Gastroesophageal sphincter (tissue), 4 donors: ENCODE measurements around the gene MEGF11. TPM values are rescaled to one million over a fixed set of nuclear protein-coding genes. Genes with fewer than 3 reads are reported as not detected.
"Not testable (repeated sequence)": the region's sequence is repeated elsewhere in the genome, so short reads cannot be mapped to it uniquely, and the experiment has no call there.

Experiments used
- ATAC-seq: fragments of 150-250 bp; one replicate; pipeline ENCODE4 v1.9.1; 2016; ENCODE audit warnings: mild to moderate bottlenecking, moderate library complexity
- H3K27ac ChIP-seq, 4 donors: fragments of 200-600 bp; sonication (generic) in 3 of 4; 1 replicate in 3 of 4; 2 replicates in 1 of 4; pipeline ENCODE4 v1.5.1; 2016 to 2019
- H3K27me3 ChIP-seq: fragments of 200-600 bp; sonication (generic); one replicate; pipeline ENCODE4 v1.5.1; 2019
- H3K36me3 ChIP-seq, 2 donors: fragments of 200-600 bp; sonication (generic); one replicate each; pipeline ENCODE4 v1.5.1; 2019; ENCODE audit warnings: control low read depth in 1 of 2
- H3K4me1 ChIP-seq, 3 donors: fragments of 200-600 bp; sonication (generic); 1 replicate in 2 of 3; 2 replicates in 1 of 3; pipeline ENCODE4 v1.5.1; 2016 to 2019; ENCODE audit warnings: control low read depth in 2 of 3
- H3K4me3 ChIP-seq, 2 donors: fragments of 200-600 bp; sonication (generic); one replicate each; pipeline ENCODE4 v1.5.1; 2019; ENCODE audit warnings: mild to moderate bottlenecking in 1 of 2, moderate library complexity in 1 of 2
- H3K9me3 ChIP-seq, 3 donors: fragments of 200-600 bp; sonication (generic); one replicate each; pipeline ENCODE4 v1.5.1; 2017 to 2019; ENCODE audit warnings: control low read depth in 2 of 3
- CTCF ChIP-seq, 4 experiments: fragments of 200-600 bp in 2 of 4; fragments of 450-650 bp in 2 of 4; sonication (generic) in 1 of 4; IDR thresholded peaks; one replicate each; pipeline ENCODE4 v1.5.1; 2017 to 2019; ENCODE audit warnings: antibody characterized with exemption in 4 of 4, mild to moderate bottlenecking in 2 of 4, moderate library complexity in 2 of 4
- EP300 ChIP-seq: sonication (generic); formaldehyde crosslinking; IDR thresholded peaks from one replicate; pipeline ENCODE4 v1.6.1; 2017; ENCODE audit warnings: antibody characterized with exemption, mild to moderate bottlenecking
- POLR2A ChIP-seq, 2 donors: fragments of 450-650 bp; IDR thresholded peaks; one replicate each; pipeline ENCODE4 v1.6.1; 2017; ENCODE audit warnings: antibody characterized with exemption in 2 of 2, mild to moderate bottlenecking in 2 of 2, moderate library complexity in 1 of 2
- POLR2AphosphoS5 ChIP-seq: sonication (generic); formaldehyde crosslinking; IDR thresholded peaks from one replicate; pipeline ENCODE4 v1.6.1; 2017; ENCODE audit warnings: antibody characterized with exemption
- WGBS, 2 donors: methylation state at CpG; one replicate each; pipeline ENCODE4 v1.1.5; 2018; ENCODE audit warnings: low coverage in 1 of 2; 5-methylcytosine and 5-hydroxymethylcytosine counted together
- total RNA-seq, 4 donors: library from RNA; depleted of rRNA; stranded (reverse); fragments of >200 nt; gene quantifications; one replicate each; pipeline ENCODE4 v1.1.0, GENCODE V29; 2016

Gene MEGF11
- total RNA-seq, 4 donors from 2014 or later, result 0.08 TPM; not detected in 3

GRCh38 chr15:66251790-66252684 lies 1.5 kb downstream of the MEGF11 start:
- H3K27me3 ChIP-seq, result peaks cover 76% of the 10 kb centered on the region

GRCh38 chr15:66251065-66251789 lies 2.3 kb downstream of the MEGF11 start:
- H3K4me1 ChIP-seq, result peaks cover 0 to 36% (median 22%) of the 10 kb centered on the region in 3 donors
- no peak for ATAC-seq
- H3K36me3 ChIP-seq, result no peaks in the 10 kb centered on the region

More at GRCh38 chr15:66251790-66252684, 1.5 kb downstream of the MEGF11 start:
- 0% methylated on average over 1 of the region's 72 CpGs for WGBS, 2 donors
- Histone ChIP-seq H3K9me3 (no peaks in the 10 kb centered on the region), H3K27ac (no peak overlapping the region), H3K4me3 (peak overlapping the region; percentile 49 to 61), H3K36me3 (no peaks in the 10 kb centered on the region), H3K4me1 (peaks cover 0 to 36% (median 22%) of the 10 kb centered on the region in 3 donors)
- ATAC-seq, result peak; percentile 80
- TF ChIP-seq CTCF (IDR thresholded peaks at IDR 0.05), result peak in 3 of 4 experiments; percentile 42 to 74 (median 56)
- TF ChIP-seq POLR2A (IDR thresholded peaks at IDR 0.05), result no peak

GRCh38 chr15:66249605-66250174 lies 3.9 kb downstream of the MEGF11 start:
- Histone ChIP-seq H3K27me3 (peaks cover 76% of the 10 kb centered on the region), H3K4me1 (peaks cover 0 to 33% (median 22%) of the 10 kb centered on the region in 3 donors), H3K9me3 (no peaks in the 10 kb centered on the region), H3K27ac (no peak overlapping the region), H3K4me3 (no peak overlapping the region), H3K36me3 (no peaks in the 10 kb centered on the region)
- ATAC-seq, result no peak
- 73 to 90% methylated on average over 1 to 2 of the region's 2 CpGs for WGBS, 2 donors
- no peak for TF ChIP-seq EP300
- TF ChIP-seq CTCF (IDR thresholded peaks at IDR 0.05), result no peak
- TF ChIP-seq POLR2A (IDR thresholded peaks at IDR 0.05), result no peak
- no peak for TF ChIP-seq POLR2AphosphoS5

More at GRCh38 chr15:66251065-66251789, 2.3 kb downstream of the MEGF11 start:
- Histone ChIP-seq H3K27ac (no peak overlapping the region), H3K27me3 (peaks cover 76% of the 10 kb centered on the region), H3K9me3 (no peaks in the 10 kb centered on the region), H3K4me3 (no peak overlapping the region)
- TF ChIP-seq POLR2AphosphoS5, result no peak
- TF ChIP-seq CTCF (IDR thresholded peaks at IDR 0.05), result no peak
- TF ChIP-seq POLR2A (IDR thresholded peaks at IDR 0.05), result no peak
- no peak for TF ChIP-seq EP300
- WGBS, 2 donors, result 68 to 70% methylated on average over 7 of the region's 10 CpGs

GRCh38 chr15:66246937-66247336 lies 6.6 kb downstream of the MEGF11 start:
- H3K9me3 ChIP-seq, result no peaks in the 10 kb centered on the region
- H3K27me3 ChIP-seq, result peaks cover 64% of the 10 kb centered on the region
- no peak overlapping the region for H3K4me3 ChIP-seq
- ATAC-seq, result no peak
- H3K36me3 ChIP-seq, result no peaks in the 10 kb centered on the region
- no peak overlapping the region for H3K27ac ChIP-seq
- 75 to 100% methylated on average over 1 of the region's 1 CpG for whole genome bisulfite sequencing, 2 donors
- peaks cover 0 to 5% (median 4%) of the 10 kb centered on the region in 3 donors for H3K4me1 ChIP-seq
- TF ChIP-seq POLR2A (IDR thresholded peaks at IDR 0.05) (no peak), POLR2AphosphoS5 (no peak), EP300 (no peak), CTCF (IDR thresholded peaks at IDR 0.05) (no peak)

- WGBS, 2 donors, result 79% methylated on average over 5 of the region's 5 CpGs
- H3K9me3 ChIP-seq, H3K4me3 ChIP-seq, H3K27ac ChIP-seq, H3K4me1 ChIP-seq, ATAC-seq, H3K36me3 ChIP-seq: not testable (repeated sequence)
- peaks cover 60% of the 10 kb centered on the region for H3K27me3 ChIP-seq
Observed at GRCh38 chr15:66245832-66246231, 7.7 kb downstream of the MEGF11 start.
